NCI-H1092 (cell line): ENCODE measurements around the gene SLC25A26.
"Not testable (repeated sequence)": the region's sequence is repeated elsewhere in the genome, so short reads cannot be mapped to it uniquely, and the experiment has no call there.

ENCODE experiments used
- DNase-seq: peaks from one replicate; lab custom pipeline; 2025; lab: John Stamatoyannopoulos, UW

SLC25A26 gene

GRCh38 chr3:66411474-66411873 lies 190.7 kb downstream of the SLC25A26 start:
- no peak for DNase-seq

- no peak for DNase-seq
Measured at GRCh38 chr3:66411961-66412887, 191.4 kb downstream of the SLC25A26 start.

DNA sequence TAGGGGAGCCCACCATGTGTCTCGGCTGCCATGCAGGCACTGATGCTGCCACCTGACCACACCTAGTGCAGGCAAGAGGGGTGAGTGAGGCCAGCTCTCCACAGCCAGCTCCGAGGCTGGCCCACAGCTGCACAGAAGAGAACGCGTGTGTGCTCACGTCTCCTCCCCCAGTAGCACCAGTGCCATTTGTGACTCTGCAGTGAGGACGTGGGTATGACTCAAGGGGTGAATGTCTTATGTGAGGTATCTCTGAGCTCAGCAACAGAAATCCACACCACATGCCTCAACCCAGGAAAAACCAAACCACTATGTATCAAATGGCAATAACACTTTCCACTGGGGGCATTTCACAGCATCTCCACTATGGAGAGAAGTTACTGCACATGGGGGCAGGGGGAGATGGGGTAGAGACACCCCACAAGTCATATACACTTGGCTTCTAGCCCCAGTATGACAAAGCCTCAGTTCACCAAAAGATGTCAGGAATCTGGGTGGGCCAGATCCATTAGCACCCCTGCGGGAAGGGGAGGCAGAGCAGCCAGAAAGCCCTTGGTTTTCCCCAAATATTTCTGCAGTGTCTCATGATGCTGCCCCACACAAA lies 192.4 kb downstream of the SLC25A26 start:
- no peak for DNase-seq

DNA sequence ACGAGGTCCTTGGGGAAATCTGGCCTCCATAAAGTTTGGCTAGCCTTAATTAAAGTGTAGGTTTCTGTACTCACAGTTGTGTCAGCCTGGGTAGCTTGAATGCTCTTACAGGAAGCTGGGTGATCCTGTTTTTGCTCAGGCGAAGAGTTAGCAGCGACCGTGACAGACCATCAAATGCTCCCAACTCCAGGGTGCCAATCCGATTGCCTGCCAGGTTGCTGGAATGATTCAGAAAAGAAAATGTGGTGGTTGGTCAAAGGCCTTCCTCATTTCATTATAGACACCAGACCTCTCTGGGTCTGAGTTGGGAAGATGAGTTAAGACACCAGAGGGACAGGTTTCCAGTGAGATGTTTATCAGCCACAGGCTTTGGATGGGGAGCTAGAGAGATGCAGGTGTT lies 194.0 kb downstream of the SLC25A26 start:
- DNase-seq: no peak

DNA sequence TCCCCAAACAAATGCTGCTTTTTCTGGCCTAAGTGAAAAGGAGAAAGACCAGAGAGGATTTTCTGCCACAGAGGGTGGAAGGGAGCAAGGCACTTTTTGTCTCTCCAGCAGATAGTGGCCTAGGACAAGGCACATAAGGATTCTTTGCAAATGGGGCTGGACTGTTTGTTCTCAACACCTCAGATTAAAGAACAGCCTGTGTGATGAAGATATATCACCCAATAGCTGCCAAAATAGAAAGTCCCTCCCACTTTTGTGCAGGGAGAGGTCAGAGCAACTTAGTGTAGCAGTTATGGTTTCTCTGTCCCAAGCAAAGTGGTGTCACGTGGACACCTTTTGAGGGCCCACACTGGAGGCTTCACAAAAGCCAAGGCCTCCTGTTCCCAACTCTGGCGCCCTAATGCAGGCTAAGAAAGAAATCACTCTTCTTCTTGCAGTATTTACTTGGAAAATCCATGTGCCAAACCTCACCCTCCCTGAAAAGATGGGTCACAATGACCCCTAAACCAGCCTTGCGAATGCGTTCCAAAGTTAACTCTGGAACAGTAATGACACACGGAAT lies 195.1 kb downstream of the SLC25A26 start:
- DNase-seq: no peak

GRCh38 chr3:66416556-66417304 lies 195.9 kb downstream of the SLC25A26 start:
- DNase-seq: no peak

GRCh38 chr3:66418475-66418931 lies 197.7 kb downstream of the SLC25A26 start:
- no peak for DNase-seq

- DNase-seq: no peak
Measured at GRCh38 chr3:66419036-66419435, 198.2 kb downstream of the SLC25A26 start.

- not testable (repeated sequence) for DNase-seq
Measured at GRCh38 chr3:66421144-66421543, 200.3 kb downstream of the SLC25A26 start.

- DNase-seq: not testable (repeated sequence)
Measured at GRCh38 chr3:66421893-66422292, 201.1 kb downstream of the SLC25A26 start.

GRCh38 chr3:66423791-66424190 lies 203.0 kb downstream of the SLC25A26 start:
- no peak for DNase-seq

GRCh38 chr3:66425032-66425431 lies 204.2 kb downstream of the SLC25A26 start:
- DNase-seq: no peak

DNA sequence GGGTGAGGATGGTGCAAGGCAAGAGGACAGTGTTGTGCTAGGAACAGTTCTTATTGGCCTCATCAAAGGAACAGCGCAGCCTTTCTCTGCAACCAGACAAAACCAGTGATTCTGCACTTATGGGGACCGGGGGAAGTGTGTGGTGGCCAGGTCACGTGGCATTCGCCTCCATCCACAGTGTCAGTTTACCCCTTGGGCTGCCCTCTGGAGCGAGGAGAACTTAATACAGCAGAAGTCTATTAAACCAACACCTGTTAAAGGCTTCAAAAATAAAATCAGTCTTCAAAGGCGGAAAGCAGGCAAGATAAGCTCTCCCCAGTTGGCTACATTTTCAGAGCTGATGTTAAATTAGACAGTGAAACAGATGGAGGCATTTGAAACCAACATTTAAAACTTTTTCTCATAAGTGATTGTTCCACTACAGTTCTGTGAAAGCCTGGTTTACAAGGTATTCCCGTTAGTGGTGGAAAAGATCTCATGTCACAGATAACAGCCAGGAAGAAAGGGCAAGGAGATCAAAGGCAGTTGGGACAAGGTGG lies 204.8 kb downstream of the SLC25A26 start:
- no peak for DNase-seq

DNA sequence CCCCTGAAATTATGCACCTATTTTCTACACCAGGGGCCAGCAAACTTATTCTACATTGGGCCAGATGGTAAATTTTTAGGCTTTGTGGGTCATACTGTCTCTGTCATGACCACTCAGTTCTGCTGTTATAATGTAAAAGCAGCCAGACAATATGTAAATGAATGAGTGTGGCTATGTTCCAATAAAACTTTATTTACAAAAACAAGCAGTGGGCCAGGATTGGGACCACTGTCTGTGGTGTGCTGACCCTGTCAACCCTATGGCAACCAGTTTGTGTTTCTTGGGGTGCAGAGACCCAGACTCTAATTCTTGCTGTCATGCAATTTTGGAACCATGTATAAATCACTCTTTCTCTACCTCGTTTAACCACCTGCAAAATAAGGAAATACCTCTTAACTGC lies 205.3 kb downstream of the SLC25A26 start:
- no peak for DNase-seq

GRCh38 chr3:66427352-66427751 lies 206.6 kb downstream of the SLC25A26 start:
- DNase-seq: no peak

DNA sequence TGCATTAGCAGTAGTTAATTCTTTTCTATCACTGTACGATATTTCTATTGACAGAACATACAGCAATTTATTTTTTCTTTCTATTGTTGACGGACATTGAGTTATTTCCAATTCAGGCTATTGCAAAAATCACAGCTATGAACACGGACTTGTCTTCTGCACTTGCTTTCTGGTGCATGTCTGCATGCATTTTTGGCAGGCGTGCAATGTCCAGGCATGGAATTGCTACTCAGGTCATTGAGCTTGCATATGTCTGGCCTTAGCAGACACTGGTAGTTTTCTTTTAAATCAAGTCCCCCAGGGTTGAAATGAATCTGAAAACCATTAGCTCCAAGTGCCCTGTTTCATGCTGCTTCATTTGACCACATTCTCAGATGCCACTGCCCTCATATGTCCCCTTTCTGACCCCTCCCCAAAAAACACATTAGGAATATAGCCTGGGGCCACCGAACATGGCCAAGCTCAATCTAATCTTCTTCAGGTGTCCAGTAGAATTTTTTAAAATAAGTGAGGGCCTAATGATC lies 207.2 kb downstream of the SLC25A26 start:
- no peak for DNase-seq
